ENCODE results near the gene NHLRC4.

The NHLRC4 gene

GRCh38 chr16:566475-567372 lies at the start of gene NHLRC4:
Gene NHLRC4 (plus strand): TSS chr16:567005. CDS start chr16:568048, 1,043 bp downstream.
- TF ChIP-seq, protein P1, sequence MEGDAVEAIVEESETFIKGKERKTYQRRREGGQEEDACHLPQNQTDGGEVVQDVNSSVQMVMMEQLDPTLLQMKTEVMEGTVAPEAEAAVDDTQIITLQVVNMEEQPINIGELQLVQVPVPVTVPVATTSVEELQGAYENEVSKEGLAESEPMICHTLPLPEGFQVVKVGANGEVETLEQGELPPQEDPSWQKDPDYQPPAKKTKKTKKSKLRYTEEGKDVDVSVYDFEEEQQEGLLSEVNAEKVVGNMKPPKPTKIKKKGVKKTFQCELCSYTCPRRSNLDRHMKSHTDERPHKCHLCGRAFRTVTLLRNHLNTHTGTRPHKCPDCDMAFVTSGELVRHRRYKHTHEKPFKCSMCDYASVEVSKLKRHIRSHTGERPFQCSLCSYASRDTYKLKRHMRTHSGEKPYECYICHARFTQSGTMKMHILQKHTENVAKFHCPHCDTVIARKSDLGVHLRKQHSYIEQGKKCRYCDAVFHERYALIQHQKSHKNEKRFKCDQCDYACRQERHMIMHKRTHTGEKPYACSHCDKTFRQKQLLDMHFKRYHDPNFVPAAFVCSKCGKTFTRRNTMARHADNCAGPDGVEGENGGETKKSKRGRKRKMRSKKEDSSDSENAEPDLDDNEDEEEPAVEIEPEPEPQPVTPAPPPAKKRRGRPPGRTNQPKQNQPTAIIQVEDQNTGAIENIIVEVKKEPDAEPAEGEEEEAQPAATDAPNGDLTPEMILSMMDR (IDR thresholded peaks at IDR 0.05; ENCODE audit: borderline replicate concordance, insufficient read depth, low read depth, low read length), result no peak
- peak within 1 kb of the TSS; percentile 38 for H3K4me3 ChIP-seq (ENCODE audit: low read depth, low read length)

DNA sequence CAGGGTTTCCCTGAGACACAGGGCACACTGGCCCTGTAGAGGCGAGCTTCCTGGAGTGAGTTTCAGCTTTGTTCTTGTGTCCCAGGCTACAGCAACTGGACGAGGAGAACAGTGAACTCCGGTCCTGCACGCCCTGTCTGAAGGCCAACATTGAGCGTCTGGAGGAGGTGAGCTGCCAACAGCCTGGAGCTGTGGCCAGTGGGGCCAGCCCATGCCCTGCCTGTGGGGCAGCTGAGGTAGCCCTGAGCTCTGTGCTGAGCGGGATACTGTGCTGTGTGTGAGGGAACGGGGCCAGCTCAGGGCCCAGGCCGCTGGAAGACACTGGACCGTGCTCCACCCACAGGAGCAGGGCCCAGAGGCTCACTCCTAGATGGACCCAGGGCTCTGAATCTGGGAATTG lies 47.9 kb upstream of the NHLRC4 start:
- TF ChIP-seq, protein P1 (IDR thresholded peaks at IDR 0.05; ENCODE audit: borderline replicate concordance, insufficient read depth, low read depth, low read length), result no peak
- H3K4me3 ChIP-seq (ENCODE audit: low read depth, low read length), result no peak overlapping the region

GRCh38 chr16:519425-519824 lies 47.4 kb upstream of the NHLRC4 start:
- no peak overlapping the region for H3K4me3 ChIP-seq (ENCODE audit: low read depth, low read length)
- TF ChIP-seq, protein P1 (IDR thresholded peaks at IDR 0.05; ENCODE audit: borderline replicate concordance, insufficient read depth, low read depth, low read length), result no peak

GRCh38 chr16:519841-520687 lies 46.7 kb upstream of the NHLRC4 start:
- TF ChIP-seq, protein P1 (IDR thresholded peaks at IDR 0.05; ENCODE audit: borderline replicate concordance, insufficient read depth, low read depth, low read length), result no peak
- H3K4me3 ChIP-seq (ENCODE audit: low read depth, low read length), result no peak overlapping the region

DNA sequence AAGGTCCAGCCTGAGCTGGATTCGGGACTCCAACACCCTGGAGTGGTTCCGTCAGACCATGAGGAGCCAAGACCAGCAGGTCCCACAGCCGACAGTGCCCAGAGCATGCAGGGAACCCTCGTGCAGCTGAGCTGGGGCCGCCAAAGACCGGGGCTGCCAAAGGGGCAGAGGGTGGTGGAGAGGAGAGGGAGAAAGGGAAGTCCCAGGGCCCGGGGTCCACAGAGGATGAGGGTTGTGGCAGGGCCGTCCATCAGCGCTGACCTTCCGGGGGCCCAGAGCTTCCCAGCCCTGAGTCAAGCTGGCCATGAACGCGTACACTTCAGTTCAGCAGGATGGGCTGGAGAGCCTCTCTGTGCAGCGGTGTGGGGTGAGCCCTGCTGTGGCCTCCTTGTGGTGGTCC lies 46.0 kb upstream of the NHLRC4 start:
- H3K4me3 ChIP-seq (ENCODE audit: low read depth, low read length), result no peak overlapping the region
- TF ChIP-seq, protein P1 (IDR thresholded peaks at IDR 0.05; ENCODE audit: borderline replicate concordance, insufficient read depth, low read depth, low read length), result no peak

DNA sequence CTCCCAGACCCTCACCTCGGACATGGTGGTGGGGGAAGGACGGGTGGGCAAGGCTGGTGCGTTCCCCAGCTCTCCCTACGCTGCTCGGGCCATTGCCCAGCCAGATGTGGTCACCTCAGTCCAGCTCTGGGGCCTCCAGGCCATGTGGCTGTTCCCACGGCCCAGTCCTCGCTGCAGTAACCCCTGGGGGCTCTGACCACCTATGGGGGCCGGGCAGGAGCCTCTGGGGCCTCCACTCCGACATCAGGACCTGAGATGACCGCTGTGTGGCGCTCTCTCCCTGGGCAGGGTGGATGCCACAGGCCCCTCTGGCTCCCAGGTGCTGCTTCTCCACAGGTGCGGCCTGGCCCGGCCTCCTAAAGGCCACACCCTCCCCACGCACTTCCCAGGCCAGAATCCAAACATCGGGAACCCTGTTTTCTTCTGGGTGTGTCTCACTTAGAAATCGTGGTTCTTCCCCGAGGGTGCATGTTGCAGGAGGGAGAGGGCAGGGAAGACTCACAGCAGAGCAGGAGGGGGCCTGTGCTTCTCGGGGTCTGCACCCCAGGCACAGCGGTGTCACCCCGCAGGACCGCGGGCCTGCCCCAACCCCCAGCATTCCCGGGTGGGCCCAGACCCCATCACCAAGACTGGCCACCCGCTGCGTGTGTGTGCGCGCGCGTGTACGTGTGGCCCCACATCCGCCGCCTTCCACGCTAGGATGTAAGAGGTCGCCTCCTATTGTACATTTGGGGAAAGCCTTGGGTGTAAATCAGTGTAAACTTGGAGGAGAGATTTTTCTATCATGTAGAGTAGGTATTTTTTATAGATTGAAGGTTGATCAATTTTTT lies 45.2 kb upstream of the NHLRC4 start:
- H3K4me3 ChIP-seq (ENCODE audit: low read depth, low read length), result no peak overlapping the region
- TF ChIP-seq, protein P1 (IDR thresholded peaks at IDR 0.05; ENCODE audit: borderline replicate concordance, insufficient read depth, low read depth, low read length), result no peak

Measured in GM12875 (cell line).